HepG2 (cell line): ENCODE data around the gene ACACB. TPM values are rescaled to one million over a fixed set of nuclear protein-coding genes. Genes with fewer than 3 reads are reported as not detected.

ENCODE experiments used
- ATAC-seq: fragments of 200-7000 bp; cut with Tn5 transposase; 3 replicates; pipeline ENCODE4 v1.9.1; 2020; ENCODE audit warnings: mild to moderate bottlenecking, moderate library complexity
- BruUV-seq: library from RNA; stranded (reverse); fragments of 400-500 nt; replicated peaks from 2 replicates; lab custom pipeline; 2021; lab: Mats Ljungman, UMichigan
- CTCF ChIA-PET: fragments of 300-600 bp; formaldehyde crosslinking; extraction: SDS; loops from one replicate; lab custom pipeline; 2021; ENCODE audit warnings: low total read pairs, inconsistent platforms, low intra/inter-chr PET ratio; lab: Yijun Ruan, JAX
- POLR2A ChIA-PET: fragments of 350-600 bp; sonication (Branson Sonifier 250); formaldehyde crosslinking; loops from one replicate; lab custom pipeline; 2020; ENCODE audit warnings: antibody characterized with exemption, inconsistent platforms; lab: Yijun Ruan, JAX
- DNase-seq: peaks from one replicate; pipeline ENCODE4 v3.0.0-alpha.2; 2015; ENCODE audit warnings: low spot score
- FAIRE-seq: peaks from 3 replicates; lab custom pipeline; 2011; peaks lifted over from hg19 to GRCh38; lab: Jason Lieb, UNC
- H2AFZ ChIP-seq: one replicate; pipeline ENCODE4 v1.6.1; 2011; ENCODE audit warnings: low read length, inconsistent platforms
- H3K27ac ChIP-seq: fragments of 300-600 bp; 3 replicates; pipeline ENCODE4 v1.8.0; 2011; ENCODE audit warnings: mixed run types, mild to moderate bottlenecking, mixed read lengths, low read length, inconsistent platforms; ENCODE audit not compliant: insufficient read depth; ENCODE audit errors: extremely low read length
- H3K27me3 ChIP-seq, 2 experiments: fragments of 200-600 bp in 1 of 2; 2 replicates in 1 of 2; 3 replicates in 1 of 2; pipeline versions ENCODE4 v1.6.0 to v1.8.0; 2011; ENCODE audit warnings: low read length in 2 of 2, mild to moderate bottlenecking in 2 of 2, moderate library complexity in 2 of 2, inconsistent platforms in 1 of 2; ENCODE audit not compliant: insufficient read depth in 2 of 2, control insufficient read depth in 1 of 2
- H3K36me3 ChIP-seq, 2 experiments: fragments of 200-600 bp in 1 of 2; replicated peaks in 1 of 2; 2 replicates in 1 of 2; 3 replicates in 1 of 2; pipeline versions ENCODE4 v1.5.1 to v1.8.0; 2011; ENCODE audit warnings: low read length in 2 of 2, inconsistent platforms in 1 of 2; ENCODE audit not compliant: insufficient read depth in 2 of 2, control insufficient read depth in 1 of 2
- H3K4me1 ChIP-seq: 2 replicates; pipeline ENCODE4 v1.5.1; 2012; ENCODE audit warnings: low read length, inconsistent platforms; ENCODE audit not compliant: insufficient read depth
- H3K4me2 ChIP-seq: 2 replicates; pipeline ENCODE4 v1.6.0; 2011; ENCODE audit warnings: low read depth, low read length, inconsistent platforms
- H3K4me3 ChIP-seq, 3 experiments: fragments of 200-600 bp in 1 of 3; sonication (generic), shearing (Covaris generic) in 1 of 3; replicated peaks in 1 of 3; 2 replicates each; pipeline ENCODE4 v1.5.1; 2011 to 2016; ENCODE audit warnings: low read length in 3 of 3, inconsistent platforms in 2 of 3, low read depth in 2 of 3, mild to moderate bottlenecking in 2 of 3, control low read depth in 1 of 3, mixed read lengths in 1 of 3; ENCODE audit not compliant: insufficient read depth in 1 of 3
- H3K79me2 ChIP-seq: one replicate; pipeline ENCODE4 v1.6.1; 2011; ENCODE audit warnings: low read length, inconsistent platforms; ENCODE audit not compliant: insufficient read depth
- H3K9ac ChIP-seq: 2 replicates; pipeline ENCODE4 v1.6.0; 2011; ENCODE audit warnings: mild to moderate bottlenecking, low read depth, low read length, inconsistent platforms; ENCODE audit not compliant: insufficient read depth
- H3K9me3 ChIP-seq: 2 replicates; pipeline ENCODE4 v1.5.1; 2012; ENCODE audit warnings: mild to moderate bottlenecking, low read length
- H4K20me1 ChIP-seq: 2 replicates; pipeline ENCODE4 v1.6.0; 2011; ENCODE audit warnings: inconsistent platforms, mild to moderate bottlenecking, low read length, moderate library complexity; ENCODE audit not compliant: insufficient read depth
- DR1 ChIP-seq: sonication (generic); formaldehyde crosslinking; IDR thresholded peaks from 2 replicates; pipeline ENCODE4 v1.8.0; 2021; ENCODE audit warnings: mild to moderate bottlenecking, missing genetic modification reagents, inconsistent platforms
- ESRRA ChIP-seq: sonication (generic); formaldehyde crosslinking; IDR thresholded peaks from 2 replicates; pipeline ENCODE4 v1.5.1; 2020; ENCODE audit warnings: mild to moderate bottlenecking, low read depth, missing genetic modification reagents
- GATA4 ChIP-seq: sonication (generic); IDR thresholded peaks from 2 replicates; pipeline ENCODE4 v1.6.1; 2016; ENCODE audit warnings: antibody characterized with exemption, low read depth, borderline replicate concordance
- HOXD1 ChIP-seq: sonication (generic); formaldehyde crosslinking; IDR thresholded peaks from 2 replicates; pipeline ENCODE4 v1.5.0; 2020; ENCODE audit warnings: missing genetic modification reagents
- JUNB ChIP-seq: sonication (generic); formaldehyde crosslinking; IDR thresholded peaks from 2 replicates; pipeline ENCODE4 v1.8.0; 2022; ENCODE audit warnings: missing genetic modification reagents, mild to moderate bottlenecking, borderline replicate concordance
- MAFF ChIP-seq: IDR thresholded peaks from 2 replicates; pipeline ENCODE4 v1.6.1; 2011; ENCODE audit warnings: low read depth, low read length, improper control_type of control experiment
- NBN ChIP-seq: fragments of 450-650 bp; conservative IDR thresholded peaks from 2 replicates; pipeline ENCODE4 v1.6.1; 2017
- RFX1 ChIP-seq: fragments of 450-650 bp; IDR thresholded peaks from 2 replicates; pipeline ENCODE4 v1.6.1; 2017
- SIN3B ChIP-seq: fragments of 150-350 bp; IDR thresholded peaks from 2 replicates; pipeline ENCODE4 v1.6.1; 2014; ENCODE audit warnings: low read length
- THYN1 ChIP-seq: sonication (generic); formaldehyde crosslinking; IDR thresholded peaks from 2 replicates; pipeline ENCODE4 v1.8.1; 2023; ENCODE audit warnings: low read depth, mild to moderate bottlenecking, moderate library complexity, missing genetic modification reagents, borderline replicate concordance
- ZBTB43 ChIP-seq: sonication (generic); formaldehyde crosslinking; conservative IDR thresholded peaks from 2 replicates; pipeline ENCODE4 v1.4.0; 2020; ENCODE audit warnings: missing genetic modification reagents
- ZNF101 ChIP-seq: sonication (generic); formaldehyde crosslinking; IDR thresholded peaks from 2 replicates; pipeline ENCODE4 v1.4.0; 2020; ENCODE audit warnings: mild to moderate bottlenecking, low read depth, missing genetic modification reagents, borderline replicate concordance
- ZNF253 ChIP-seq: sonication (generic); formaldehyde crosslinking; IDR thresholded peaks from 2 replicates; pipeline ENCODE4 v1.8.0; 2022; ENCODE audit warnings: mild to moderate bottlenecking, missing genetic modification reagents, borderline replicate concordance
- ZNF570 ChIP-seq: sonication (generic); formaldehyde crosslinking; IDR thresholded peaks from 2 replicates; pipeline ENCODE4 v1.4.0; 2020; ENCODE audit warnings: mild to moderate bottlenecking, missing genetic modification reagents, borderline replicate concordance
- ZNF614 ChIP-seq: IDR thresholded peaks from 2 replicates; pipeline ENCODE4 v1.6.1; 2018; ENCODE audit warnings: missing biosample characterization, missing genetic modification reagents, inconsistent platforms, borderline replicate concordance
- WGBS: methylation state at CpG from one replicate; pipeline ENCODE4 v1.1.6; 2017; ENCODE audit warnings: low lambda C conversion rate; 5-methylcytosine and 5-hydroxymethylcytosine counted together
- in situ Hi-C: cut with HindIII; loops from 2 replicates; pipeline ENCODE4 v1.10.0; 2017; ENCODE audit warnings: low pct_unique_long_range_greater_than_20kb; ENCODE audit not compliant: extremely low pct_ligation_motif_present
- intact Hi-C: fragments of 100-400 bp; cut with micrococcal nuclease; formaldehyde crosslinking; loops from one replicate; pipeline ENCODE4 v1.10.0; 2022; ENCODE audit not compliant: unreplicated experiment
- polyA plus RNA-seq, 8 experiments: library from polyadenylated mRNA; depleted of rRNA in 3 of 8; stranded (reverse) in 7 of 8; unstranded in 1 of 8; fragments of >200 nt; fragmentation: Illumina TruSeq in 4 of 8; extraction: Trizol in 4 of 8; gene quantifications; 2 replicates each; pipeline versions ENCODE4 v1.2.1 to v1.2.3, GENCODE V29; 2011 to 2016; ENCODE audit warnings: low read depth in 4 of 8, missing spikeins in 1 of 8, mixed read lengths in 1 of 8; ENCODE audit not compliant: insufficient read depth in 1 of 8
- total RNA-seq, 5 experiments: library from RNA; depleted of rRNA; stranded (reverse); fragments of >200 nt; fragmentation: Illumina TruSeq; extraction: Trizol; gene quantifications; 2 replicates each; pipeline ENCODE4 v1.2.3, GENCODE V29; 2016; ENCODE audit warnings: low read depth in 1 of 5

ACACB gene
- total and polyA plus RNA-seq, 2 of the 13 experiments (the other 11 are each of a cell fraction or from before 2014, with no cell fraction given): 6.2 to 8.6 TPM

GRCh38 chr12:109246221-109246620 lies 129.8 kb downstream of the ACACB start:
- 97% methylated on average over 15 of the region's 15 CpGs for WGBS
- DNase-seq: no peak
- H3K4me3 ChIP-seq: no peak overlapping the region
- no peak overlapping the region for H3K9ac ChIP-seq
- CTCF ChIA-PET: no interaction called here
- H3K27me3 ChIP-seq: no peaks in the 10 kb centered on the region
- H3K36me3 ChIP-seq: peaks cover 5 to 12% of the 10 kb centered on the region in 2 experiments; a peak in 3 of 5 replicates
- ATAC-seq: no peak
- H4K20me1 ChIP-seq: no peaks in the 10 kb centered on the region
- in situ Hi-C loops: loop anchor here (10.0 kb wide), 1 partner anchor 111 kb away; no protein-coding TSS in a partner anchor
- TF ChIP-seq ESRRA (CRISPR knock-in tag) (no peak), HOXD1 (CRISPR knock-in tag) (no peak), MAFF (no peak), ZNF614 (CRISPR knock-in tag) (no peak), ZNF101 (CRISPR knock-in tag) (no peak), JUNB (no peak), SIN3B (no peak), GATA4 (no peak), DR1 (CRISPR knock-in tag) (no peak), ZNF570 (CRISPR knock-in tag) (no peak), NBN (no peak), RFX1 (no peak), ZBTB43 (CRISPR knock-in tag) (no peak), THYN1 (CRISPR knock-in tag) (no peak), ZNF253 (CRISPR knock-in tag) (no peak)
- TF ChIP-seq, all 625 proteins: peak for 0
- Histone ChIP-seq H2AFZ (no peak overlapping the region), H3K4me2 (no peak overlapping the region), H3K79me2 (no peaks in the 10 kb centered on the region), H3K9me3 (no peaks in the 10 kb centered on the region), H3K4me1 (peaks cover 23% of the 10 kb centered on the region), H3K27ac (no peak overlapping the region)
- BruUV-seq: no TSS peak
- FAIRE-seq: no peak
- intact Hi-C loops: loop anchor here (5.0 kb wide), 2 partner anchors 49 to 129 kb away; partner anchors contain the start of gene ACACB
- POLR2A ChIA-PET: no interaction called here
